Endothelial cell of umbilical vein (primary cell): ENCODE data around the gene TMEM145. TPM values are rescaled to one million over a fixed set of nuclear protein-coding genes. Genes with fewer than 3 reads are reported as not detected.

Source experiments
- BruUV-seq: library from RNA; stranded (reverse); fragments of 400-500 nt; replicated peaks from 2 replicates; lab custom pipeline; 2021; lab: Mats Ljungman, UMichigan
- CTCF ChIA-PET: fragments of 300-600, 350-600 bp; sonication (Branson Sonifier 250); formaldehyde crosslinking; loops from one replicate; lab custom pipeline; 2021; ENCODE audit warnings: antibody characterized with exemption, inconsistent platforms; lab: Charles Lee
- POLR2A ChIA-PET: fragments of 300-600, 350-600 bp; sonication (Branson Sonifier 250); formaldehyde crosslinking; loops from one replicate; lab custom pipeline; 2021; ENCODE audit warnings: antibody characterized with exemption, inconsistent platforms; lab: Charles Lee
- DNase-seq: peaks from one replicate; pipeline ENCODE4 v3.0.0-alpha.2; 2011; ENCODE audit warnings: low read depth, low spot score
- FAIRE-seq: peaks from 2 replicates; lab custom pipeline; 2011; peaks lifted over from hg19 to GRCh38; lab: Jason Lieb, UNC
- H2AFZ ChIP-seq: 2 replicates; pipeline ENCODE4 v1.6.0; 2012; ENCODE audit warnings: low read depth, low read length, control low read depth, inconsistent platforms
- H3K27ac ChIP-seq: 2 replicates; pipeline ENCODE4 v1.5.1; 2011; ENCODE audit warnings: low read depth, mild to moderate bottlenecking, control low read depth, low read length, moderate library complexity; ENCODE audit not compliant: insufficient read depth
- H3K27me3 ChIP-seq, 2 experiments: 2 replicates each; pipeline versions ENCODE4 v1.6.0 to v1.6.1; 2011; ENCODE audit warnings: low read length in 2 of 2, mixed read lengths in 1 of 2; ENCODE audit not compliant: control insufficient read depth in 2 of 2, insufficient read depth in 2 of 2
- H3K36me3 ChIP-seq, 2 experiments: 2 replicates in 1 of 2; 3 replicates in 1 of 2; pipeline ENCODE4 v1.5.1; 2011; ENCODE audit warnings: low read length in 2 of 2, mild to moderate bottlenecking in 1 of 2, moderate library complexity in 1 of 2; ENCODE audit not compliant: control insufficient read depth in 2 of 2, insufficient read depth in 2 of 2; ENCODE audit errors: extremely low read depth in 1 of 2
- H3K4me1 ChIP-seq: 3 replicates; pipeline ENCODE4 v1.5.1; 2011; ENCODE audit warnings: mild to moderate bottlenecking, low read length; ENCODE audit not compliant: control insufficient read depth, insufficient read depth; ENCODE audit errors: extremely low read depth
- H3K4me2 ChIP-seq: 2 replicates; pipeline ENCODE4 v1.6.1; 2011; ENCODE audit warnings: low read length, control low read depth, mixed read lengths; ENCODE audit not compliant: insufficient read depth
- H3K4me3 ChIP-seq, 3 experiments: fragments of 200-600 bp in 1 of 3; sonication (generic), shearing (Covaris generic) in 1 of 3; replicated peaks in 1 of 3; 2 replicates each; pipeline ENCODE4 v1.5.1; 2011 to 2016; ENCODE audit warnings: control low read depth in 3 of 3, low read length in 3 of 3, mild to moderate bottlenecking in 2 of 3, inconsistent platforms in 1 of 3, low read depth in 1 of 3, moderate library complexity in 1 of 3; ENCODE audit not compliant: insufficient read depth in 1 of 3
- H3K79me2 ChIP-seq: 2 replicates; pipeline ENCODE4 v1.6.0; 2012; ENCODE audit warnings: low read length, inconsistent platforms; ENCODE audit not compliant: control insufficient read depth, insufficient read depth
- H3K9ac ChIP-seq: replicated peaks from 2 replicates; pipeline ENCODE3; 2011; ENCODE audit warnings: low read length, control low read depth; ENCODE audit not compliant: insufficient read depth; ENCODE audit errors: extremely low read depth
- H3K9me1 ChIP-seq: replicated peaks from 3 replicates; pipeline ENCODE4 v1.6.0; 2011; ENCODE audit warnings: mild to moderate bottlenecking, low read length; ENCODE audit not compliant: control insufficient read depth, insufficient read depth; ENCODE audit errors: extremely low read depth
- H3K9me3 ChIP-seq: replicated peaks from 2 replicates; pipeline ENCODE4 v1.5.1; 2012; ENCODE audit warnings: low read length, inconsistent platforms; ENCODE audit not compliant: control insufficient read depth, insufficient read depth
- H4K20me1 ChIP-seq: replicated peaks from 2 replicates; pipeline ENCODE3; 2011; ENCODE audit warnings: mild to moderate bottlenecking, low read length; ENCODE audit not compliant: control insufficient read depth, insufficient read depth; ENCODE audit errors: extremely low read depth
- CTCF ChIP-seq, 2 donors: IDR thresholded peaks; 1 replicate in 1 of 2; 2 replicates in 1 of 2; pipeline ENCODE4 v1.5.1; 2011; ENCODE audit warnings: low read length in 2 of 2, mild to moderate bottlenecking in 2 of 2, moderate library complexity in 2 of 2, control low read depth in 1 of 2, inconsistent platforms in 1 of 2, low read depth in 1 of 2; ENCODE audit not compliant: insufficient read depth in 1 of 2; ENCODE audit errors: extremely low read depth in 1 of 2
- EZH2 ChIP-seq: IDR thresholded peaks from 2 replicates; pipeline ENCODE4 v1.6.1; 2012; ENCODE audit warnings: borderline replicate concordance, low read depth, mild to moderate bottlenecking, moderate library complexity, low read length, inconsistent platforms; ENCODE audit not compliant: severe bottlenecking
- FOS ChIP-seq: IDR thresholded peaks from 2 replicates; pipeline ENCODE4 v1.6.1; 2011; ENCODE audit warnings: mild to moderate bottlenecking, low read length, moderate library complexity, borderline replicate concordance; ENCODE audit not compliant: insufficient read depth
- GATA2 ChIP-seq: IDR thresholded peaks from 2 replicates; pipeline ENCODE4 v1.7.0; 2011; ENCODE audit warnings: low read depth, mild to moderate bottlenecking, moderate library complexity, mixed read lengths, low read length; ENCODE audit not compliant: insufficient read length, insufficient read depth
- JUN ChIP-seq: IDR thresholded peaks from 2 replicates; pipeline ENCODE4 v1.6.1; 2011; ENCODE audit warnings: borderline replicate concordance, low read depth; ENCODE audit not compliant: insufficient read length, insufficient read depth
- MAX ChIP-seq: IDR thresholded peaks from 2 replicates; pipeline ENCODE4 v1.6.1; 2011; ENCODE audit not compliant: insufficient read depth, insufficient read length
- MYC ChIP-seq: IDR thresholded peaks from one replicate; pipeline ENCODE4 v1.6.1; 2011; ENCODE audit warnings: mild to moderate bottlenecking, low read depth, low read length
- POLR2A ChIP-seq: IDR thresholded peaks from 2 replicates; pipeline ENCODE4 v1.6.1; 2012; ENCODE audit warnings: low read depth, mild to moderate bottlenecking, control low read depth, low read length
- POLR2AphosphoS5 ChIP-seq: IDR thresholded peaks from 2 replicates; pipeline ENCODE4 v1.6.1; 2012; ENCODE audit warnings: low read depth, mild to moderate bottlenecking, control low read depth, low read length, moderate library complexity; ENCODE audit not compliant: insufficient read depth
- dilution Hi-C: fragments of 300-500 bp; cut with MboI; formaldehyde crosslinking; loops from one replicate; pipeline ENCODE4 v1.15.0; 2019; ENCODE audit warnings: low sequenced_read_pairs; ENCODE audit not compliant: extremely low pct_ligation_motif_present
- intact Hi-C: fragments of 100-400 bp; cut with micrococcal nuclease; formaldehyde crosslinking; loops from one replicate; pipeline ENCODE4 v1.10.0; 2022
- polyA plus RNA-seq, 4 experiments: library from polyadenylated mRNA; depleted of rRNA in 3 of 4; stranded (reverse) in 3 of 4; unstranded in 1 of 4; fragments of >200 nt; gene quantifications; 2 replicates each; pipeline versions ENCODE4 v1.2.1 to v1.2.3, GENCODE V29; 2011 to 2012; ENCODE audit warnings: missing spikeins in 1 of 4
- total RNA-seq: library from RNA; stranded (reverse); gene quantifications from 2 replicates; pipeline ENCODE4 v1.2.3, GENCODE V29; 2021

Gene TMEM145
- total and polyA plus RNA-seq, 2 donors (not counting 3 experiments of a cell fraction or from before 2014, with no cell fraction given) = not detected

GRCh38 chr19:42366673-42367072 lies 53.6 kb downstream of the TMEM145 start:
- intact Hi-C loops = no loop called here
- no peak for TF ChIP-seq MYC
- TF ChIP-seq EZH2 = no peak
- TF ChIP-seq FOS = no peak
- no peak for TF ChIP-seq GATA2
- no peak for TF ChIP-seq POLR2A
- no peak for TF ChIP-seq POLR2AphosphoS5
- no peak for TF ChIP-seq JUN
- TF ChIP-seq MAX = no peak
- no peak for TF ChIP-seq CTCF (IDR thresholded peaks at IDR 0.05; ENCODE audit: extremely low read depth in 1 of 2, insufficient read depth in 1 of 2, low read depth in 1 of 2, low read length in 2 of 2)
- Histone ChIP-seq H3K9me3 (no peaks in the 10 kb centered on the region), H3K4me3 (no peak overlapping the region), H3K27me3 (no peaks in the 10 kb centered on the region), H3K36me3 (peaks cover 0 to 16% of the 10 kb centered on the region in 2 experiments), H3K9ac (no peak overlapping the region), H4K20me1 (no peaks in the 10 kb centered on the region), H3K4me2 (no peak overlapping the region), H3K9me1 (no peaks in the 10 kb centered on the region), H3K79me2 (no peaks in the 10 kb centered on the region), H2AFZ (no peak overlapping the region), H3K27ac (no peak overlapping the region), H3K4me1 (no peaks in the 10 kb centered on the region)
- no TSS peak for BruUV-seq
- ChIA-PET CTCF (no interaction called here), POLR2A (no interaction called here)
- DNase-seq (no peak), FAIRE-seq (no peak)
- dilution Hi-C loops = no loop called here
